Muscle of leg (tissue), 11 donors: ENCODE results near the gene XPO4. TPM values are rescaled to one million over a fixed set of nuclear protein-coding genes. Genes with fewer than 3 reads are reported as not detected.
"Not testable (repeated sequence)": the region's sequence is repeated elsewhere in the genome, so short reads cannot be mapped to it uniquely, and the experiment has no call there.

ENCODE experiments used
- DNase-seq: peaks from one replicate; pipeline ENCODE4 v3.0.0; 2013
- H3K27ac ChIP-seq: one replicate; pipeline ENCODE4 v1.5.1; 2013; ENCODE audit warnings: mild to moderate bottlenecking, low read length, control low read depth
- H3K27me3 ChIP-seq: one replicate; pipeline ENCODE4 v1.6.1; 2013; ENCODE audit warnings: low read length; ENCODE audit not compliant: control insufficient read depth, insufficient read depth
- H3K36me3 ChIP-seq: one replicate; pipeline ENCODE4 v1.6.1; 2013; ENCODE audit warnings: low read length; ENCODE audit not compliant: control insufficient read depth, insufficient read depth
- H3K4me1 ChIP-seq: one replicate; pipeline ENCODE4 v1.6.1; 2013; ENCODE audit warnings: low read length; ENCODE audit not compliant: control insufficient read depth, insufficient read depth
- H3K4me3 ChIP-seq: one replicate; pipeline ENCODE4 v1.5.1; 2013; ENCODE audit warnings: low read length, control low read depth
- H3K9me3 ChIP-seq: replicated peaks from 2 replicates; pipeline ENCODE4 v1.6.1; 2013; ENCODE audit warnings: low read depth, low read length; ENCODE audit not compliant: control insufficient read depth
- WGBS: methylation state at CpG from one replicate; pipeline ENCODE4 v1.1.5; 2013; ENCODE audit warnings: missing lambda C conversion rate; ENCODE audit not compliant: insufficient coverage; 5-methylcytosine and 5-hydroxymethylcytosine counted together
- polyA plus RNA-seq, 8 donors: library from polyadenylated mRNA; unstranded; fragments of 120-200 nt; gene quantifications; one replicate each; pipeline versions ENCODE4 v1.2.1 to v1.2.3, GENCODE V29; 2013; ENCODE audit warnings: inconsistent platforms in 1 of 8, low replicate concordance in 1 of 8; ENCODE audit not compliant: insufficient read length in 8 of 8, insufficient read depth in 1 of 8
- total RNA-seq: library from RNA; stranded (reverse); fragments of 120-200 nt; gene quantifications from one replicate; pipeline ENCODE4 v1.2.4, GENCODE V29; 2013

The XPO4 gene
- total and polyA plus RNA-seq, 9 donors = 15.4 to 39.8 (median 22.5) TPM

- Histone ChIP-seq H3K27ac (no peak overlapping the region), H3K4me3 (no peak overlapping the region), H3K9me3 (no peaks in the 10 kb centered on the region), H3K4me1 (no peaks in the 10 kb centered on the region), H3K27me3 (no peaks in the 10 kb centered on the region), H3K36me3 (peaks cover 3% of the 10 kb centered on the region)
- no peak for DNase-seq
- whole genome bisulfite sequencing = no CpG with 5 or more reads among the region's 3 CpGs
These were observed 35.1 kb downstream of the XPO4 start for GRCh38 chr13:20867408-20867807.

DNA sequence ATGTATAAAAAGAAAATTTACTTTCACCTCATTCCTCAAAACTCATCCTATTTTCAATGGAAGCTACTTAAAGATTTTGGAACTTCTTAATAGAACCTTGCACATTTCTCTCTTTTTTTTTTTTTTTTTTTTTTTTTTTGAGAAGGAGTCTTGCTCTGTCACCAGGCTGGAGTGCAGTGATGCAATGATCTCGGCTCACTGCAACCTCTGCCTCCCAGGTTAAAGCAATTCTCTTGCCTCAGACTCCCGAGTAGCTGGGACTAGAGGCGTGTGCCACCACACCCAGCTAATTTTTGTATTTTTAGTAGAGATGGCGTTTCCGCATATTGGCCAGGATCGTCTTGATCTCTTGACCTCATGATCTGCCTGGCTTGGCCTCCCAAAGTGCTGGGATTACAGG, 40.9 kb downstream of the XPO4 start:
- WGBS = 95% methylated on average over 4 of the region's 6 CpGs
- H3K4me1 ChIP-seq, H3K27ac ChIP-seq, H3K27me3 ChIP-seq, H3K4me3 ChIP-seq, DNase-seq, H3K9me3 ChIP-seq, H3K36me3 ChIP-seq: not testable (repeated sequence)

DNA sequence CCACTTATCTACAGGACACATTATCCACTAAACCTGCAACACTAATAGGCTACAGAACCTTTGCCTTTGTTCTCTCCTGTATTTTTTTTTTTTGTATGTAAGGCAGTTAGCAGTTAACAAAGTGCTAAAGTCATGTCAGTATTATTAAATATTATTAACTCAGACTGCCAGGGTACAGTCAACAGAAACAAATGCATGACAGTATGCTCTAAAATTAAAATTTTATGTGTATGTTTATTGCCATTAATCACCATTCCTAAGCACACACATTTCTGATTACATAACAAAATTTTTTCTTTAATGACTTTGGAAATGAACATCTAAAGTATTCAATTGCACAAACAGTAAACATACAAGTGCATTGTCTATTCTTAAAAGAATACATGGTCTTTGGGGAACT, 41.7 kb downstream of the XPO4 start:
- no peak overlapping the region for H3K4me3 ChIP-seq
- no peaks in the 10 kb centered on the region for H3K9me3 ChIP-seq

DNA sequence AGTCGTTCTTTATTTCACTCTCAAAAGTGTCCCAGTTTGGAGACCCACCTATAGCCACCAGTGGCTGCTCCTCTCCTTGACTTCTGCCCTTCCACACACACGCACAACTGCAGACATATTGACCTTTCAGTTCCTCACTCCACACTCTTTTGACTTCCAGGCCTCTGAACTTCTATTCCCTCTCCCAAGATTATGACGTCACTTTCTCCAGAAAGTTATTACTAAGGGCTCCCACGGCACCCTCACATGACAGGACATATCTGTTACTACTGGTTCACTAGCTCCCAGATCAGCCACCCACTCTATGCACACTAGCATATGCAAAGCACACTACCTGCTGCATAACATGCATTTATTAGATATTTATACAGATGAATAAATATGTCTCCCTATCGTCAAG, 45.9 kb downstream of the XPO4 start:
- WGBS = 86% methylated on average over 4 of the region's 5 CpGs

More for the DNA sequence above, 41.7 kb downstream of the XPO4 start:
- peaks cover 5% of the 10 kb centered on the region for H3K36me3 ChIP-seq
- H3K4me1 ChIP-seq = no peaks in the 10 kb centered on the region
- no peak for DNase-seq
- no peak overlapping the region for H3K27ac ChIP-seq
- H3K27me3 ChIP-seq = no peaks in the 10 kb centered on the region

GRCh38 chr13:20851844-20852402, 50.6 kb downstream of the XPO4 start:
- peaks cover 4% of the 10 kb centered on the region for H3K36me3 ChIP-seq
- DNase-seq = no peak
- H3K27ac ChIP-seq = no peak overlapping the region
- H3K4me1 ChIP-seq = no peaks in the 10 kb centered on the region
- H3K4me3 ChIP-seq = no peak overlapping the region
- no peaks in the 10 kb centered on the region for H3K27me3 ChIP-seq
- H3K9me3 ChIP-seq = no peaks in the 10 kb centered on the region
- WGBS = no CpG with 5 or more reads among the region's 4 CpGs

More for the DNA sequence above, 45.9 kb downstream of the XPO4 start:
- Histone ChIP-seq H3K27me3 (no peaks in the 10 kb centered on the region), H3K36me3 (peaks cover 4% of the 10 kb centered on the region), H3K4me1 (no peaks in the 10 kb centered on the region), H3K4me3 (no peak overlapping the region), H3K27ac (no peak overlapping the region), H3K9me3 (no peaks in the 10 kb centered on the region)
- no peak for DNase-seq

- no peaks in the 10 kb centered on the region for H3K4me1 ChIP-seq
- H3K27ac ChIP-seq = no peak overlapping the region
- H3K36me3 ChIP-seq = no peaks in the 10 kb centered on the region
- H3K4me3 ChIP-seq = no peak overlapping the region
- no peaks in the 10 kb centered on the region for H3K27me3 ChIP-seq
- peak; percentile 14 for DNase-seq
- H3K9me3 ChIP-seq = no peaks in the 10 kb centered on the region
- WGBS = no CpG with 5 or more reads among the region's 1 CpG
These were observed 53.6 kb downstream of the XPO4 start for GRCh38 chr13:20848944-20849343.

GRCh38 chr13:20848203-20848602, 54.3 kb downstream of the XPO4 start:
- H3K27ac ChIP-seq = no peak overlapping the region
- H3K36me3 ChIP-seq = no peaks in the 10 kb centered on the region
- H3K27me3 ChIP-seq = no peaks in the 10 kb centered on the region
- no peaks in the 10 kb centered on the region for H3K4me1 ChIP-seq
- H3K4me3 ChIP-seq = no peak overlapping the region
- H3K9me3 ChIP-seq = no peaks in the 10 kb centered on the region
- DNase-seq = no peak

GRCh38 chr13:20847296-20847695, 55.2 kb downstream of the XPO4 start:
- no peaks in the 10 kb centered on the region for H3K27me3 ChIP-seq
- 75% methylated on average over 1 of the region's 1 CpG for WGBS
- H3K4me1 ChIP-seq = no peaks in the 10 kb centered on the region
- no peaks in the 10 kb centered on the region for H3K36me3 ChIP-seq
- H3K9me3 ChIP-seq = no peaks in the 10 kb centered on the region
- no peak overlapping the region for H3K4me3 ChIP-seq
- peak; percentile 40 for DNase-seq
- H3K27ac ChIP-seq = no peak overlapping the region

DNA sequence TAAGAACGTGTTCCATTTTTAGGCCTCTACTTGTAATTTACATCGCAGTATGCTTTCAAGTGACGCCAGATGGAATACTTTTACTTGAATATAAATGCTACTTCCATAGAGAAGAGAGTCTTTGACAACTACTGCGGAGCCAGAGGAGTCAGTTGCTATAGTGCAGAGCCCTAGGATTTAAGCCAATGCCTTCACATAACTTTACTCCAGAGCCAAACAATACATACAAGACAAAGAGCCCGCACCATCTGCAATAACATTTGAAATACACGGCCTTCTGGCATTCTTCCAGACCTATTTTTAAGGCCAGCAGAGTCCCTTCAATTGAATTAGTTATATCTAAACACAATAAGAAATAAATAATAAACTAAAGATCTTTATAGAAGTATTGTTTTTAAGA, 59.4 kb downstream of the XPO4 start:
- DNase-seq = peak; percentile 93
- Histone ChIP-seq H3K27me3 (no peaks in the 10 kb centered on the region), H3K27ac (no peak overlapping the region), H3K4me3 (no peak overlapping the region), H3K4me1 (no peaks in the 10 kb centered on the region), H3K9me3 (no peaks in the 10 kb centered on the region), H3K36me3 (peaks cover 4% of the 10 kb centered on the region)
- WGBS = 17% methylated on average over 1 of the region's 6 CpGs

DNA sequence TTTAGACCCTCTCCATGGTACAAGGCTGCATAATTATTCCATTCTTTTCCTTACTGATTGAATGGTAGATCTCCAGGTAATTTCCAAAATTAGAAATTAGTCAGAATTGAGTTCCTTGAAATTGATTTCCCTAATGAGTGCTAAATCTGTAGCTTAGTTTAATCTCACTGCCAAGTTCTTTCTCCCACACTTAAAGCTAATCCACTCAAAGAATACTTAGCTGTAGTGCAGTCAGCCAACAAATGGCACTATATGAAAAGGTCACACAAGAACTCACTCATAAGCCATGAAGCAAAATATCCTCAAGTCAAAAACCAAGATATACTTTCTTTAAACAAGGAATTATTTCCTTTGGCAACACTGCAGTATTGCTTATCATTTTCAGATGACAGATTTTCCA, 62.0 kb downstream of the XPO4 start:
- Histone ChIP-seq H3K36me3 (peaks cover 13% of the 10 kb centered on the region), H3K4me3 (no peak overlapping the region), H3K9me3 (no peaks in the 10 kb centered on the region), H3K27ac (no peak overlapping the region), H3K27me3 (no peaks in the 10 kb centered on the region), H3K4me1 (no peaks in the 10 kb centered on the region)
- DNase-seq = no peak
